Neuronal stem cell (in vitro differentiated cells): ENCODE data around the gene AMPD3.
"Not testable (repeated sequence)": the region's sequence is repeated elsewhere in the genome, so short reads cannot be mapped to it uniquely, and the experiment has no call there.

ENCODE experiments used
- DNase-seq: peaks from one replicate; pipeline ENCODE4 v3.0.0-alpha.2; 2013; ENCODE audit warnings: low spot score
- H2AFZ ChIP-seq: one replicate; pipeline ENCODE4 v1.6.1; 2013; ENCODE audit warnings: mild to moderate bottlenecking, low read length, inconsistent platforms
- H2AK5ac ChIP-seq: 2 replicates; pipeline ENCODE4 v1.6.1; 2013; ENCODE audit warnings: low read depth, mild to moderate bottlenecking, inconsistent platforms, low read length, moderate library complexity, mixed read lengths
- H2BK120ac ChIP-seq: 2 replicates; pipeline ENCODE4 v1.6.1; 2013; ENCODE audit warnings: low read depth, mild to moderate bottlenecking, inconsistent platforms, low read length, moderate library complexity, mixed read lengths
- H2BK12ac ChIP-seq: one replicate; pipeline ENCODE4 v1.6.1; 2013; ENCODE audit warnings: low read length, inconsistent platforms
- H2BK15ac ChIP-seq: 2 replicates; pipeline ENCODE4 v1.6.1; 2013; ENCODE audit warnings: mild to moderate bottlenecking, low read length, inconsistent platforms, mixed read lengths
- H2BK5ac ChIP-seq: one replicate; pipeline ENCODE4 v1.6.1; 2013; ENCODE audit warnings: inconsistent platforms, mild to moderate bottlenecking, low read length, moderate library complexity
- H3K14ac ChIP-seq: one replicate; pipeline ENCODE4 v1.6.1; 2013; ENCODE audit warnings: low read length, inconsistent platforms
- H3K18ac ChIP-seq: 2 replicates; pipeline ENCODE4 v1.6.1; 2013; ENCODE audit warnings: low read length, inconsistent platforms
- H3K23ac ChIP-seq: 2 replicates; pipeline ENCODE4 v1.6.1; 2013; ENCODE audit warnings: low read depth, mild to moderate bottlenecking, mixed read lengths, low read length, inconsistent platforms; ENCODE audit not compliant: poor library complexity
- H3K27ac ChIP-seq: replicated peaks from 3 replicates; pipeline ENCODE4 v1.5.1; 2013; ENCODE audit warnings: low read length, inconsistent platforms
- H3K27me3 ChIP-seq, 3 experiments: 2 replicates each; pipeline ENCODE4 v1.6.1; 2013; ENCODE audit warnings: low read length in 3 of 3, mild to moderate bottlenecking in 2 of 3, inconsistent platforms in 1 of 3, low read depth in 1 of 3, mixed read lengths in 1 of 3, moderate library complexity in 1 of 3; ENCODE audit not compliant: control insufficient read depth in 3 of 3, insufficient read depth in 3 of 3
- H3K36me3 ChIP-seq, 2 donors: replicated peaks in 1 of 2; 2 replicates each; pipeline ENCODE4 v1.6.1; 2013; ENCODE audit warnings: low read length in 2 of 2; ENCODE audit not compliant: control insufficient read depth in 2 of 2, insufficient read depth in 2 of 2
- H3K4ac ChIP-seq: 2 replicates; pipeline ENCODE4 v1.6.1; 2013; ENCODE audit warnings: inconsistent platforms, mild to moderate bottlenecking, low read length, moderate library complexity
- H3K4me1 ChIP-seq, 2 donors: 1 replicate in 1 of 2; 2 replicates in 1 of 2; pipeline ENCODE4 v1.6.1; 2013; ENCODE audit warnings: low read length in 2 of 2, low read depth in 1 of 2; ENCODE audit not compliant: control insufficient read depth in 2 of 2, insufficient read depth in 1 of 2
- H3K4me2 ChIP-seq: one replicate; pipeline ENCODE4 v1.6.1; 2013; ENCODE audit warnings: mild to moderate bottlenecking, low read length, inconsistent platforms; ENCODE audit not compliant: insufficient read depth, poor library complexity, severe bottlenecking
- H3K4me3 ChIP-seq, 2 donors: 2 replicates each; pipeline ENCODE4 v1.5.1; 2013; ENCODE audit warnings: low read length in 2 of 2, mild to moderate bottlenecking in 2 of 2, inconsistent platforms in 1 of 2, moderate library complexity in 1 of 2
- H3K79me1 ChIP-seq: one replicate; pipeline ENCODE4 v1.6.1; 2013; ENCODE audit warnings: low read depth, mild to moderate bottlenecking, inconsistent platforms, low read length, moderate library complexity
- H3K9ac ChIP-seq: one replicate; pipeline ENCODE4 v1.6.1; 2013; ENCODE audit warnings: mild to moderate bottlenecking, low read depth, low read length, inconsistent platforms; ENCODE audit not compliant: poor library complexity
- H3K9me3 ChIP-seq, 2 donors: replicated peaks in 1 of 2; 2 replicates each; pipeline versions ENCODE3 to v1.6.1; 2013; ENCODE audit warnings: low read length in 2 of 2, mild to moderate bottlenecking in 2 of 2, inconsistent platforms in 1 of 2, low read depth in 1 of 2, mixed read lengths in 1 of 2, moderate library complexity in 1 of 2; ENCODE audit not compliant: control insufficient read depth in 2 of 2, insufficient read depth in 1 of 2
- H4K8ac ChIP-seq: one replicate; pipeline ENCODE4 v1.6.1; 2013; ENCODE audit warnings: low read depth, mild to moderate bottlenecking, inconsistent platforms, low read length, moderate library complexity
- H4K91ac ChIP-seq: one replicate; pipeline ENCODE4 v1.6.1; 2013; ENCODE audit warnings: low read length, low read depth, mild to moderate bottlenecking, inconsistent platforms; ENCODE audit not compliant: poor library complexity
- WGBS, 2 donors: extraction: QIAGEN DNeasy Blood & Tissue Kit; methylation state at CpG; one replicate each; pipeline ENCODE4 v1.1.7; 2013; ENCODE audit warnings: missing lambda C conversion rate in 2 of 2, mixed read lengths in 1 of 2; ENCODE audit not compliant: insufficient read length in 2 of 2, insufficient replicate concordance in 1 of 2; ENCODE audit errors: extremely low coverage in 2 of 2; 5-methylcytosine and 5-hydroxymethylcytosine counted together

Gene AMPD3

DNA sequence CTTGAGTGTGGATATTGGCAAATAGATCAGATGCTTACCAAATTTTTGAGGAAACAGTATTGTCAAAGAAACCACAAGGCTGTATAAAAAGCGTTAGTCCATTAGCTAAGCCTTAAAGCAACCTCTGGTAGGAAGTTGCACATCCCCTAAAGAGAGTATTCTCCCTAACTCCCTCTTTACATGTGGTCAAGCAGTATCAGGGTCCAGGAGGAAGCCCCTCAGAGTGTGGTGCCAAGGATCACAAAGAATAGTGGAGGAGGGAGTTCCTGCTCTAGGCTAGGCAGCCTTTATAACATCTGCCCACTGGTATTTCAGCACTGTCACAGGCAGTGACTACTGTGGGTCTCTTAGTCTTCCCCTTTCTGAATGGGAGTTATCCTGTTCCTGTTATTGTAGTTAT is 18.8 kb upstream of the AMPD3 start:
- Histone ChIP-seq H3K27ac (no peak overlapping the region), H3K9me3 (peaks cover 0 to 1% of the 10 kb centered on the region in 2 donors), H3K4ac (no peak overlapping the region), H3K79me1 (no peaks in the 10 kb centered on the region), H2BK12ac (no peak overlapping the region), H3K27me3 (peaks cover 0 to 4% (median 0%) of the 10 kb centered on the region in 3 experiments), H3K9ac (no peak overlapping the region), H2BK15ac (no peak overlapping the region), H3K4me3 (no peak overlapping the region), H3K36me3 (no peaks in the 10 kb centered on the region), H2AK5ac (no peak overlapping the region), H2BK5ac (no peak overlapping the region), H3K14ac (no peak overlapping the region), H2AFZ (no peak overlapping the region), H4K8ac (no peak overlapping the region), H3K23ac (no peak overlapping the region), H3K18ac (no peak overlapping the region), H3K4me2 (no peak overlapping the region), H3K4me1 (peaks cover 0 to 4% of the 10 kb centered on the region in 2 donors), H4K91ac (no peak overlapping the region), H2BK120ac (no peak overlapping the region)
- WGBS, 2 donors = no CpG with 5 or more reads among the region's 1 CpG
- DNase-seq = no peak

DNA sequence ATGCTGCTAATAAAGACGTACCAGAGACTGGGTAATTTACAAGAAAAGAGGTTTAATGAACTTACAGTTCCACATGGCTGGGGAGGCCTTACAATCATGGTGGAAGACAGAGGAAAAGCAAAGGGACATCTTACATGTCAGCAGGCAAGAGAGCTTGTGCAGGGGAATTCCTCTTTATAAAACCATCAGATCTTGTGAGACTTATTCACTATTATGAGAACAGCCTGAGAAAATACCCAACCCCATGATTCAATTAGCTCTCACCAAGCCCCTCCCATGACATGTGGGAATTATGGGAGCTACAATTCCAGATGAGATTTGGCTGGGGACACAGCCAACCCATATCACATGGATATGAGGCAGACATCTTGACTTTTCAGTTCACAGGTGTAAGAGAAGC is 18.4 kb upstream of the AMPD3 start:
- not testable (repeated sequence) for H2AK5ac ChIP-seq, H2BK5ac ChIP-seq, H3K14ac ChIP-seq, H3K27ac ChIP-seq, H3K9ac ChIP-seq, DNase-seq, H3K27me3 ChIP-seq, H3K4me2 ChIP-seq, H3K4me3 ChIP-seq, H3K79me1 ChIP-seq, H3K23ac ChIP-seq, H2BK12ac ChIP-seq, H3K4me1 ChIP-seq, H3K18ac ChIP-seq, H3K36me3 ChIP-seq, H2BK15ac ChIP-seq, H3K4ac ChIP-seq, H2BK120ac ChIP-seq, H4K91ac ChIP-seq, H2AFZ ChIP-seq, H4K8ac ChIP-seq, H3K9me3 ChIP-seq
- no CpG with 5 or more reads among the region's 1 CpG for WGBS, 2 donors

GRCh38 chr11:10438458-10438857 is 16.6 kb upstream of the AMPD3 start:
- no peak overlapping the region for H2AFZ ChIP-seq
- H3K79me1 ChIP-seq = no peaks in the 10 kb centered on the region
- no peak overlapping the region for H3K4ac ChIP-seq
- no peak overlapping the region for H3K9ac ChIP-seq
- no peak overlapping the region for H4K91ac ChIP-seq
- H2BK15ac ChIP-seq = no peak overlapping the region
- peaks cover 0 to 4% of the 10 kb centered on the region in 2 donors for H3K4me1 ChIP-seq
- no peak overlapping the region for H2BK12ac ChIP-seq
- no peak overlapping the region for H3K27ac ChIP-seq
- no peak overlapping the region for H2BK5ac ChIP-seq
- peaks cover 0 to 1% of the 10 kb centered on the region in 2 donors for H3K9me3 ChIP-seq
- no peak overlapping the region for H3K23ac ChIP-seq
- H3K14ac ChIP-seq = no peak overlapping the region
- no peak overlapping the region for H3K4me3 ChIP-seq
- DNase-seq = no peak
- peaks cover 0 to 4% (median 0%) of the 10 kb centered on the region in 3 experiments for H3K27me3 ChIP-seq
- no peaks in the 10 kb centered on the region for H3K36me3 ChIP-seq
- H3K4me2 ChIP-seq = no peak overlapping the region
- H2BK120ac ChIP-seq = no peak overlapping the region
- H2AK5ac ChIP-seq = no peak overlapping the region
- H3K18ac ChIP-seq = no peak overlapping the region
- no peak overlapping the region for H4K8ac ChIP-seq

- H3K9me3 ChIP-seq = peaks cover 0 to 1% of the 10 kb centered on the region in 2 donors
- no peak overlapping the region for H2BK15ac ChIP-seq
Measured at GRCh38 chr11:10439351-10439750, 15.7 kb upstream of the AMPD3 start.

More at GRCh38 chr11:10439351-10439750, 15.7 kb upstream of the AMPD3 start:
- H4K8ac ChIP-seq = no peak overlapping the region
- H3K4me1 ChIP-seq = peaks cover 0 to 4% of the 10 kb centered on the region in 2 donors
- H3K23ac ChIP-seq = no peak overlapping the region
- H3K18ac ChIP-seq = no peak overlapping the region
- no peak overlapping the region for H3K4me2 ChIP-seq
- DNase-seq = no peak
- H2BK5ac ChIP-seq = no peak overlapping the region
- no peak overlapping the region for H3K9ac ChIP-seq
- H2BK120ac ChIP-seq = no peak overlapping the region
- no peak overlapping the region for H3K27ac ChIP-seq
- H3K4ac ChIP-seq = no peak overlapping the region
- H4K91ac ChIP-seq = no peak overlapping the region
- no peaks in the 10 kb centered on the region for H3K79me1 ChIP-seq
- H3K14ac ChIP-seq = no peak overlapping the region
- H2AFZ ChIP-seq = no peak overlapping the region
- H3K36me3 ChIP-seq = no peaks in the 10 kb centered on the region
- H2BK12ac ChIP-seq = no peak overlapping the region
- no peak overlapping the region for H2AK5ac ChIP-seq
- H3K4me3 ChIP-seq = no peak overlapping the region
- no CpG with 5 or more reads among the region's 2 CpGs for WGBS, 2 donors
- no peaks in the 10 kb centered on the region for H3K27me3 ChIP-seq
